Transverse colon (tissue), 4 donors: ENCODE data around the gene ALB. TPM values are rescaled to one million over a fixed set of nuclear protein-coding genes. Genes with fewer than 3 reads are reported as not detected.

Source experiments
- DNase-seq: peaks from one replicate; pipeline ENCODE4 v3.0.0-alpha.2; 2019
- H3K27ac ChIP-seq, 4 donors: fragments of 200-600 bp; sonication (generic); 2 replicates each; pipeline ENCODE4 v1.5.1; 2016 to 2018; ENCODE audit warnings: inconsistent platforms in 4 of 4
- H3K27me3 ChIP-seq: fragments of 200-600 bp; sonication (generic); 2 replicates; pipeline ENCODE4 v1.5.1; 2017; ENCODE audit warnings: inconsistent platforms
- H3K36me3 ChIP-seq, 4 donors: fragments of 200-600 bp; sonication (generic); 2 replicates each; pipeline ENCODE4 v1.5.1; 2017 to 2019; ENCODE audit warnings: inconsistent platforms in 4 of 4
- H3K4me1 ChIP-seq, 4 donors: fragments of 200-600 bp; sonication (generic); 2 replicates each; pipeline ENCODE4 v1.5.1; 2017 to 2020; ENCODE audit warnings: inconsistent platforms in 4 of 4
- H3K4me3 ChIP-seq, 4 donors: fragments of 200-600 bp; sonication (generic); 1 replicate in 1 of 4; 2 replicates in 3 of 4; pipeline versions ENCODE4 v1.5.1 to v1.6.1; 2017 to 2019; ENCODE audit warnings: inconsistent platforms in 4 of 4
- H3K9me3 ChIP-seq, 2 donors: fragments of 200-600 bp; sonication (generic); 2 replicates each; pipeline ENCODE4 v1.5.1; 2017 to 2019; ENCODE audit warnings: inconsistent platforms in 2 of 2
- EP300 ChIP-seq: sonication (generic); formaldehyde crosslinking; IDR thresholded peaks from one replicate; pipeline ENCODE4 v1.6.1; 2017; ENCODE audit warnings: antibody characterized with exemption, low read depth
- POLR2A ChIP-seq: fragments of 450-650 bp; IDR thresholded peaks from one replicate; pipeline ENCODE4 v1.6.1; 2016; ENCODE audit warnings: antibody characterized with exemption, mild to moderate bottlenecking, moderate library complexity
- POLR2AphosphoS5 ChIP-seq, 3 donors: sonication (generic); formaldehyde crosslinking; IDR thresholded peaks; one replicate each; pipeline ENCODE4 v1.6.1; 2016; ENCODE audit warnings: antibody characterized with exemption in 3 of 3
- WGBS, 2 donors: methylation state at CpG; one replicate each; pipeline ENCODE4 v1.1.5; 2018; ENCODE audit warnings: low coverage in 1 of 2; 5-methylcytosine and 5-hydroxymethylcytosine counted together
- in situ Hi-C, 4 donors: fragments of 200-750 bp; cut with MboI; loops; one replicate each; pipeline versions ENCODE4 v1.15.0 to v1.15.1; 2017; ENCODE audit warnings: low sequenced_read_pairs in 3 of 4, low pct_ligation_motif_present in 1 of 4, low pct_unique_long_range_greater_than_20kb in 1 of 4
- intact Hi-C: fragments of 100-400 bp; cut with DNase I; formaldehyde crosslinking; loops from one replicate; pipeline ENCODE4 v1.15.1; 2023; ENCODE audit warnings: low total_unique reads
- total RNA-seq, 4 donors: library from RNA; depleted of rRNA; stranded (reverse); fragments of >200 nt; gene quantifications; one replicate each; pipeline ENCODE4 v1.1.0, GENCODE V29; 2016
- TF ChIP-seq, protein P1 (sequence below), 5 experiments: fragments of 200-600 bp in 3 of 5; fragments of 450-650 bp in 2 of 5; sonication (generic) in 3 of 5; IDR thresholded peaks; 1 replicate in 2 of 5; 2 replicates in 3 of 5; pipeline ENCODE4 v1.5.1; 2016 to 2017; ENCODE audit warnings: antibody characterized with exemption in 5 of 5, inconsistent platforms in 3 of 5, mild to moderate bottlenecking in 2 of 5, moderate library complexity in 1 of 5

The ALB gene
- total RNA-seq, 4 donors from 2014 or later, result 0.64 TPM; not detected in 3

DNA sequence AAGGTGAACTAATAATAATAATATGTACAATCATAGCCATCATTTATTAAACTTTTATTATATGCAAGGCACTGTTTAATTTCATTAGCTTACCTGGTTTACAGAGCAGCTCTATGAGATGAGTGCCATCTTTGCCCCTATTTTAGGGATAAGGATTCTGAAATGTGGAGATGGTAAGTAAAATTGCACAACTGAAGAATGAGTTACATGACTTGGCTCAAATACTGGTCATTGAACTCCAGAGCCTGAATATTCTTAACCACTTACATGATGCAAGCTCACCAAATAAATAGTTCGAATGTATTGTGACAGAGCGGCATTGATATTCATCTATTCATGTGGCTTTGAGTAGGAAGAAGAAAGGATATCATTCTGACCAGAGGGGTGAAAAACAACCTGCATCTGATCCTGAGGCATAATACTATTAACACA lies 11.7 kb downstream of the ALB start:
- Histone ChIP-seq H3K4me1 (no peaks in the 10 kb centered on the region), H3K27me3 (no peaks in the 10 kb centered on the region), H3K36me3 (no peaks in the 10 kb centered on the region), H3K4me3 (no peak overlapping the region), H3K27ac (no peak overlapping the region), H3K9me3 (no peaks in the 10 kb centered on the region)
- in situ Hi-C loops, result no loop called here
- intact Hi-C loops, result no loop called here
- no peak for DNase-seq
- WGBS, 2 donors, result 82 to 93% methylated on average over 2 of the region's 2 CpGs
- TF ChIP-seq EP300 (no peak), POLR2AphosphoS5 (IDR thresholded peaks at IDR 0.05) (no peak), POLR2A (no peak)
- TF ChIP-seq, protein P1, sequence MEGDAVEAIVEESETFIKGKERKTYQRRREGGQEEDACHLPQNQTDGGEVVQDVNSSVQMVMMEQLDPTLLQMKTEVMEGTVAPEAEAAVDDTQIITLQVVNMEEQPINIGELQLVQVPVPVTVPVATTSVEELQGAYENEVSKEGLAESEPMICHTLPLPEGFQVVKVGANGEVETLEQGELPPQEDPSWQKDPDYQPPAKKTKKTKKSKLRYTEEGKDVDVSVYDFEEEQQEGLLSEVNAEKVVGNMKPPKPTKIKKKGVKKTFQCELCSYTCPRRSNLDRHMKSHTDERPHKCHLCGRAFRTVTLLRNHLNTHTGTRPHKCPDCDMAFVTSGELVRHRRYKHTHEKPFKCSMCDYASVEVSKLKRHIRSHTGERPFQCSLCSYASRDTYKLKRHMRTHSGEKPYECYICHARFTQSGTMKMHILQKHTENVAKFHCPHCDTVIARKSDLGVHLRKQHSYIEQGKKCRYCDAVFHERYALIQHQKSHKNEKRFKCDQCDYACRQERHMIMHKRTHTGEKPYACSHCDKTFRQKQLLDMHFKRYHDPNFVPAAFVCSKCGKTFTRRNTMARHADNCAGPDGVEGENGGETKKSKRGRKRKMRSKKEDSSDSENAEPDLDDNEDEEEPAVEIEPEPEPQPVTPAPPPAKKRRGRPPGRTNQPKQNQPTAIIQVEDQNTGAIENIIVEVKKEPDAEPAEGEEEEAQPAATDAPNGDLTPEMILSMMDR (IDR thresholded peaks at IDR 0.05), result no peak

DNA sequence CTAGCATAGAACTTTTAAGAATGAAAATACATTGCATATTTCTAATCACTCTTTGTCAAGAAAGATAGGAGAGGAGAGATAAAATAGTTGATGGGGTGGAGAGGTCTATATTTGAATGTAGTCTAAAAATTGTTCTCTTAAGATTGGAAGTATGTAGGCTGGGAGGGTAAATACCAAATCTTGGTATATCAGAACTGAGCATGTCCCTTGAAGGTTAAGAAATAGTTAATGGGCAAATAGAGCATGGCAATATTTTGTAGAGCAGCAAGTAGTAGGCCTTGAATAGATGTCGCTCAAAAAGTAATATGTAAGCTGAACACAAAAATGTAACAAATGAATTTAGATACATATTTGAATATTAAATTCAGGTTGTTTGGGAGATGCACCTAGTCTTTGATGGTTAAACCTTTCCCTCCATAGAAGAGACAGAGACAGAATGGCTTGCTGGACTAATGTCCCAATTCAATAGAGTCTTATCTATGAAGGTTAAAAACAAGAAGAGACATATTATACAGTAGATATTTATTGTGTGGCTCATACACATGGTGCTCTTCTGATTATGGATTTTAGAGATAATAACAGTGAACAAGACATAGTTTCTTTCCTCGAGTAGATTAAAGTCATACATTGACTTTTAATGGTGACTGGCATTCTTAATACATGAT lies 12.5 kb downstream of the ALB start:
- H3K27ac ChIP-seq, result no peak overlapping the region
- intact Hi-C loops (no loop called here), in situ Hi-C loops (no loop called here)
- no peaks in the 10 kb centered on the region for H3K36me3 ChIP-seq
- no peak for DNase-seq
- WGBS, 2 donors, result 72 to 75% methylated on average over 2 of the region's 2 CpGs
- no peaks in the 10 kb centered on the region for H3K27me3 ChIP-seq
- TF ChIP-seq, protein P1 (IDR thresholded peaks at IDR 0.05), result no peak
- TF ChIP-seq EP300, result no peak
- TF ChIP-seq POLR2A, result no peak
- TF ChIP-seq POLR2AphosphoS5 (IDR thresholded peaks at IDR 0.05), result no peak
- H3K4me1 ChIP-seq, result no peaks in the 10 kb centered on the region
- no peak overlapping the region for H3K4me3 ChIP-seq
- no peaks in the 10 kb centered on the region for H3K9me3 ChIP-seq

DNA sequence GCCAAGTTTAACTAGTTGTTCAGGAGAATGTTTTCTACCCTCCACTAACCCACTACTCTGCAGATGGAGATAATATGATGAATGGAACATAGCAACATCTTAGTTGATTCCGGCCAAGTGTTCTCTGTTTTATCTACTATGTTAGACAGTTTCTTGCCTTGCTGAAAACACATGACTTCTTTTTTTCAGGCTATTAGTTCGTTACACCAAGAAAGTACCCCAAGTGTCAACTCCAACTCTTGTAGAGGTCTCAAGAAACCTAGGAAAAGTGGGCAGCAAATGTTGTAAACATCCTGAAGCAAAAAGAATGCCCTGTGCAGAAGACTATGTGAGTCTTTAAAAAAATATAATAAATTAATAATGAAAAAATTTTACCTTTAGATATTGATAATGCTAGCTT lies 13.3 kb downstream of the ALB start:
- H3K4me1 ChIP-seq, result no peaks in the 10 kb centered on the region
- intact Hi-C loops, result no loop called here
- 66 to 76% methylated on average over 2 of the region's 2 CpGs for WGBS, 2 donors

DNA sequence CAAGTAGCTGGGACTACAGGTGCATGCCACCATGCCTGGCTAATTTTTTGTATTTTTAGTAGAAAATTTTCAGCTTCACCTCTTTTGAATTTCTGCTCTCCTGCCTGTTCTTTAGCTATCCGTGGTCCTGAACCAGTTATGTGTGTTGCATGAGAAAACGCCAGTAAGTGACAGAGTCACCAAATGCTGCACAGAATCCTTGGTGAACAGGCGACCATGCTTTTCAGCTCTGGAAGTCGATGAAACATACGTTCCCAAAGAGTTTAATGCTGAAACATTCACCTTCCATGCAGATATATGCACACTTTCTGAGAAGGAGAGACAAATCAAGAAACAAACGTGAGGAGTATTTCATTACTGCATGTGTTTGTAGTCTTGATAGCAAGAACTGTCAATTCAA lies 13.9 kb downstream of the ALB start:
- H3K9me3 ChIP-seq, result no peaks in the 10 kb centered on the region
- H3K27me3 ChIP-seq, result no peaks in the 10 kb centered on the region
- in situ Hi-C loops, result no loop called here
- H3K27ac ChIP-seq, result no peak overlapping the region
- no peaks in the 10 kb centered on the region for H3K36me3 ChIP-seq
- H3K4me3 ChIP-seq, result no peak overlapping the region
- intact Hi-C loops, result no loop called here
- 83 to 88% methylated on average over 5 to 6 of the region's 6 CpGs for WGBS, 2 donors
- no peaks in the 10 kb centered on the region for H3K4me1 ChIP-seq
- no peak for DNase-seq
- TF ChIP-seq POLR2AphosphoS5 (IDR thresholded peaks at IDR 0.05) (no peak), POLR2A (no peak), EP300 (no peak)
- TF ChIP-seq, protein P1 (IDR thresholded peaks at IDR 0.05), result no peak

More for the DNA sequence above, 13.3 kb downstream of the ALB start:
- DNase-seq, result no peak
- Histone ChIP-seq H3K27ac (no peak overlapping the region), H3K27me3 (no peaks in the 10 kb centered on the region), H3K4me3 (no peak overlapping the region), H3K36me3 (no peaks in the 10 kb centered on the region), H3K9me3 (no peaks in the 10 kb centered on the region)
- in situ Hi-C loops, result no loop called here
- TF ChIP-seq EP300, result no peak
- TF ChIP-seq POLR2AphosphoS5 (IDR thresholded peaks at IDR 0.05), result no peak

DNA sequence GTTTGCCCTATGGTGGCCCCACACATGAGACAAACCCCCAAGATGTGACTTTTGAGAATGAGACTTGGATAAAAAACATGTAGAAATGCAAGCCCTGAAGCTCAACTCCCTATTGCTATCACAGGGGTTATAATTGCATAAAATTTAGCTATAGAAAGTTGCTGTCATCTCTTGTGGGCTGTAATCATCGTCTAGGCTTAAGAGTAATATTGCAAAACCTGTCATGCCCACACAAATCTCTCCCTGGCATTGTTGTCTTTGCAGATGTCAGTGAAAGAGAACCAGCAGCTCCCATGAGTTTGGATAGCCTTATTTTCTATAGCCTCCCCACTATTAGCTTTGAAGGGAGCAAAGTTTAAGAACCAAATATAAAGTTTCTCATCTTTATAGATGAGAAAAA lies 14.6 kb downstream of the ALB start:
- intact Hi-C loops, result no loop called here
- no peak for DNase-seq
- Histone ChIP-seq H3K4me3 (no peak overlapping the region), H3K4me1 (no peaks in the 10 kb centered on the region), H3K27ac (no peak overlapping the region), H3K9me3 (no peaks in the 10 kb centered on the region), H3K36me3 (no peaks in the 10 kb centered on the region), H3K27me3 (no peaks in the 10 kb centered on the region)
- in situ Hi-C loops, result no loop called here
- no peak for TF ChIP-seq EP300
- no peak for TF ChIP-seq POLR2AphosphoS5 (IDR thresholded peaks at IDR 0.05)
- TF ChIP-seq, protein P1 (IDR thresholded peaks at IDR 0.05), result no peak
- no peak for TF ChIP-seq POLR2A
- 43 to 52% methylated on average over 1 of the region's 1 CpG for WGBS, 2 donors
